Measurements from ENCODE around the gene SETBP1.

Gene SETBP1

GRCh38 chr18:44686156-44686555 is 5.5 kb downstream of the SETBP1 start:
- no peak overlapping the region for H3K27ac ChIP-seq (ENCODE audit: low read depth, low read length)
- no peak overlapping the region for H3K23ac ChIP-seq (ENCODE audit: low read length)
- H2AK5ac ChIP-seq (ENCODE audit: low read length), result peak overlapping the region; percentile 15
- no peak overlapping the region for H3K4ac ChIP-seq (ENCODE audit: low read depth, low read length)
- no peak overlapping the region for H3K4me2 ChIP-seq (ENCODE audit: low read length)
- H3K9ac ChIP-seq (ENCODE audit: low read length), result no peak overlapping the region
- no peak overlapping the region for H2BK5ac ChIP-seq (ENCODE audit: low read length)
- H2BK15ac ChIP-seq (replicated peaks; ENCODE audit: low read depth), result no peak overlapping the region
- peaks cover 18% of the 10 kb centered on the region for H3K4me1 ChIP-seq (ENCODE audit: control insufficient read depth, low read depth, low read length)
- peak overlapping the region; percentile 2 for H3K56ac ChIP-seq (ENCODE audit: low read length)
- peaks cover 14% of the 10 kb centered on the region for H3K79me2 ChIP-seq (ENCODE audit: control insufficient read depth, insufficient read depth, low read length)
- no peak overlapping the region for H3K4me3 ChIP-seq (ENCODE audit: low read length)
- H4K5ac ChIP-seq (ENCODE audit: low read length), result no peak overlapping the region
- no CpG with 5 or more reads among the region's 1 CpG for WGBS (ENCODE audit: extremely low coverage, insufficient coverage, low lambda C conversion rate)
- H4K8ac ChIP-seq (ENCODE audit: low read depth, low read length), result no peak overlapping the region
- peaks cover 11% of the 10 kb centered on the region for H3K79me1 ChIP-seq (ENCODE audit: low read length)
- H3K27me3 ChIP-seq (ENCODE audit: insufficient read depth, low read length, poor library complexity), result no peaks in the 10 kb centered on the region
- H3K36me3 ChIP-seq (ENCODE audit: control insufficient read depth, insufficient read depth, low read length), result no peaks in the 10 kb centered on the region
- no peak overlapping the region for H2BK120ac ChIP-seq (ENCODE audit: low read depth, low read length)
- DNase-seq, result no peak
- H3K18ac ChIP-seq (ENCODE audit: low read length), result no peak overlapping the region

DNA sequence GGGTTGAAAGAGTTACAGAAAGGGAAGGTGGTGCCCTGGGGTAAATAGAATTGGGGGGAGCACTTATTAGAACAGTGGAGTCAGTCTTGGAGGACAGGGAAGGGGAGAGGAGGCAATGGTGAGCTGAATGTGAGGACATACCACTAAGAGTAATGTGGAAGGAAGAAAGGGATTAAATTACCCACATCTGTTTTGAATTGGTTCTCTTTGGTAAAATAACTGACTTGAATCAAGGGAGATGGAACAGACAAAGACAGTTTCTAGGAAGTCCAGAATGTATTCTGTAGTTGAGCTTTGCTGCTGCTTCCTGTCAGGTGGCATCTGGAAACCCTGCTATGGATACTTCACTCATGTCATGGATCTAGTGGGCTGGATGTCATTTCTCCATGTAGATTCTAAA is 6.7 kb downstream of the SETBP1 start:
- H3K23ac ChIP-seq (ENCODE audit: low read length), result no peak overlapping the region
- H3K79me2 ChIP-seq (ENCODE audit: control insufficient read depth, insufficient read depth, low read length), result peaks cover 14% of the 10 kb centered on the region
- no peak overlapping the region for H3K9ac ChIP-seq (ENCODE audit: low read length)
- H2AK5ac ChIP-seq (ENCODE audit: low read length), result no peak overlapping the region
- H3K4ac ChIP-seq (ENCODE audit: low read depth, low read length), result no peak overlapping the region
- DNase-seq, result no peak
- no peak overlapping the region for H3K4me2 ChIP-seq (ENCODE audit: low read length)
- no peak overlapping the region for H2BK5ac ChIP-seq (ENCODE audit: low read length)
- H3K4me3 ChIP-seq (ENCODE audit: low read length), result no peak overlapping the region
- no peak overlapping the region for H3K56ac ChIP-seq (ENCODE audit: low read length)
- no peak overlapping the region for H2BK15ac ChIP-seq (replicated peaks; ENCODE audit: low read depth)
- H3K27ac ChIP-seq (ENCODE audit: low read depth, low read length), result no peak overlapping the region
- H3K18ac ChIP-seq (ENCODE audit: low read length), result no peak overlapping the region
- H3K79me1 ChIP-seq (ENCODE audit: low read length), result peaks cover 11% of the 10 kb centered on the region
- peaks cover 14% of the 10 kb centered on the region for H3K4me1 ChIP-seq (ENCODE audit: control insufficient read depth, low read depth, low read length)
- H4K8ac ChIP-seq (ENCODE audit: low read depth, low read length), result no peak overlapping the region
- H3K27me3 ChIP-seq (ENCODE audit: insufficient read depth, low read length, poor library complexity), result no peaks in the 10 kb centered on the region
- no peak overlapping the region for H4K5ac ChIP-seq (ENCODE audit: low read length)
- no peak overlapping the region for H2BK120ac ChIP-seq (ENCODE audit: low read depth, low read length)
- H3K36me3 ChIP-seq (ENCODE audit: control insufficient read depth, insufficient read depth, low read length), result no peaks in the 10 kb centered on the region

DNA sequence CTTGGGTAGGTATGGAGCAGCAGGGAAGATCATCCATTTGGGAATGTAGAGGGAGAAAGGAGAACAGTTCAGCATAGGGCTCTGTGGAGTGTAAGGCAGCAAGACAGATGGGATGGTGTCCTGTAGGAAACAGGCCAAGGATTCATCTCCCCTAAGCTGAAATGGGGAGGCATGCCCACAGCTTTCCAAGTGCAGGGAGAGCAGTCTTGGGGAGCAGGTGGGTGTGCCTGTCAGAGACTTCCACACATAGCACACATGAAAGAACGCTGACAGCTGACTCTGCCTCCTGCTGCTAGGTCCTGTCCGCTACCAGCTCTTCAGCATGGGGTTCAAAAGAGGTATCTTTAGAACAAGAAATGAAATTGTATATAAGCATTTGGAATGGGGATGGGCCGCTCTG is 9.0 kb downstream of the SETBP1 start:
- no peak overlapping the region for H3K23ac ChIP-seq (ENCODE audit: low read length)
- DNase-seq, result no peak
- H3K27me3 ChIP-seq (ENCODE audit: insufficient read depth, low read length, poor library complexity), result no peaks in the 10 kb centered on the region
- peaks cover 14% of the 10 kb centered on the region for H3K79me1 ChIP-seq (ENCODE audit: low read length)
- H2AK5ac ChIP-seq (ENCODE audit: low read length), result no peak overlapping the region
- H3K79me2 ChIP-seq (ENCODE audit: control insufficient read depth, insufficient read depth, low read length), result peaks cover 10% of the 10 kb centered on the region
- H3K4me3 ChIP-seq (ENCODE audit: low read length), result no peak overlapping the region
- no peak overlapping the region for H4K5ac ChIP-seq (ENCODE audit: low read length)
- peaks cover 9% of the 10 kb centered on the region for H3K4me1 ChIP-seq (ENCODE audit: control insufficient read depth, low read depth, low read length)
- no peak overlapping the region for H3K18ac ChIP-seq (ENCODE audit: low read length)
- H3K4me2 ChIP-seq (ENCODE audit: low read length), result no peak overlapping the region
- H2BK120ac ChIP-seq (ENCODE audit: low read depth, low read length), result no peak overlapping the region
- no peak overlapping the region for H4K8ac ChIP-seq (ENCODE audit: low read depth, low read length)
- no peak overlapping the region for H2BK5ac ChIP-seq (ENCODE audit: low read length)
- WGBS (ENCODE audit: extremely low coverage, insufficient coverage, low lambda C conversion rate), result no CpG with 5 or more reads among the region's 3 CpGs
- no peak overlapping the region for H2BK15ac ChIP-seq (replicated peaks; ENCODE audit: low read depth)
- H3K9ac ChIP-seq (ENCODE audit: low read length), result no peak overlapping the region
- no peak overlapping the region for H3K27ac ChIP-seq (ENCODE audit: low read depth, low read length)
- H3K36me3 ChIP-seq (ENCODE audit: control insufficient read depth, insufficient read depth, low read length), result no peaks in the 10 kb centered on the region
- no peak overlapping the region for H3K56ac ChIP-seq (ENCODE audit: low read length)
- H3K4ac ChIP-seq (ENCODE audit: low read depth, low read length), result no peak overlapping the region

DNA sequence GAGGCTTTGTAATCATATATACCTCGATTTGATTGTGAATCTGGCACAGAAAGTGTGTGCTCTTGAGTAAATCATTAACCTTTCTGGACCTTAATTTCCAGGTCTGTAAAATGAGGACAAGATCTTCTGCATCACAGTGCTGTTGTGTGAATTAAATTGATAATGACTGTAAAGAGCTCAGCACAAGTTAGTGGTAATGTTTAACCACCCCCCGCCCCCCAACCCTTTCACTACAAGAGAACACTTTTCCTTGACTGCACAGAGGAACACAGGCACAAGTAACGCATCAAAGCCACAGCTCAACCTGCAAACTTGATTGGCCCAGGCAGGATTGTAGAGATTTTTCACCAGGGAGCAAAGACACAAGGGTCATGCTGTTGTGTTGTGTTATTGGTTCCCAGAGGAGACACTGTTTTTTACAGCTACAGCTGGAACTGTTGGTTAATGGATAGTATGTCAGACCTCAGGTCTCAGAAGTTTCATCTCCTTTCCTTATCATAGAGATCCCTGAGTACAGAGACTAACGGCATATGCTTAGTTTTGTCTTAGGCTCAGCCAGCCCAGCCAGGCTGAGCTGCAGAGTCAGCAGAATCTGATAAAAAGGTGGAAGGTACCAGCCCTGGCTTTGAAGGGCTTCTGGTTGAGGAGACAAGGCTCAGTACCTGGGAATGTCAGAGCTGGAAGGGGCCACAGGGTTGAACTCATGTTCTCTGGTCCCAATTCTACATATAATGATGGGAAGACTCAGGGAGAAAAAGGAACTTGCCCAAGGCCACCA is 10.6 kb downstream of the SETBP1 start:
- WGBS (ENCODE audit: extremely low coverage, insufficient coverage, low lambda C conversion rate), result no CpG with 5 or more reads among the region's 4 CpGs
- Histone ChIP-seq H2BK120ac (ENCODE audit: low read depth, low read length) (no peak overlapping the region), H3K4ac (ENCODE audit: low read depth, low read length) (no peak overlapping the region), H2AK5ac (ENCODE audit: low read length) (no peak overlapping the region), H3K36me3 (ENCODE audit: control insufficient read depth, insufficient read depth, low read length) (no peaks in the 10 kb centered on the region), H3K27me3 (ENCODE audit: insufficient read depth, low read length, poor library complexity) (no peaks in the 10 kb centered on the region), H3K18ac (ENCODE audit: low read length) (no peak overlapping the region), H2BK15ac (replicated peaks; ENCODE audit: low read depth) (no peak overlapping the region), H3K56ac (ENCODE audit: low read length) (no peak overlapping the region), H4K5ac (ENCODE audit: low read length) (no peak overlapping the region), H4K8ac (ENCODE audit: low read depth, low read length) (no peak overlapping the region), H3K4me3 (ENCODE audit: low read length) (no peak overlapping the region), H3K9ac (ENCODE audit: low read length) (no peak overlapping the region), H3K23ac (ENCODE audit: low read length) (no peak overlapping the region), H3K79me2 (ENCODE audit: control insufficient read depth, insufficient read depth, low read length) (peaks cover 3% of the 10 kb centered on the region), H2BK5ac (ENCODE audit: low read length) (no peak overlapping the region), H3K79me1 (ENCODE audit: low read length) (peaks cover 8% of the 10 kb centered on the region), H3K4me1 (ENCODE audit: control insufficient read depth, low read depth, low read length) (peaks cover 2% of the 10 kb centered on the region), H3K27ac (ENCODE audit: low read depth, low read length) (no peak overlapping the region), H3K4me2 (ENCODE audit: low read length) (no peak overlapping the region)
- no peak for DNase-seq

DNA sequence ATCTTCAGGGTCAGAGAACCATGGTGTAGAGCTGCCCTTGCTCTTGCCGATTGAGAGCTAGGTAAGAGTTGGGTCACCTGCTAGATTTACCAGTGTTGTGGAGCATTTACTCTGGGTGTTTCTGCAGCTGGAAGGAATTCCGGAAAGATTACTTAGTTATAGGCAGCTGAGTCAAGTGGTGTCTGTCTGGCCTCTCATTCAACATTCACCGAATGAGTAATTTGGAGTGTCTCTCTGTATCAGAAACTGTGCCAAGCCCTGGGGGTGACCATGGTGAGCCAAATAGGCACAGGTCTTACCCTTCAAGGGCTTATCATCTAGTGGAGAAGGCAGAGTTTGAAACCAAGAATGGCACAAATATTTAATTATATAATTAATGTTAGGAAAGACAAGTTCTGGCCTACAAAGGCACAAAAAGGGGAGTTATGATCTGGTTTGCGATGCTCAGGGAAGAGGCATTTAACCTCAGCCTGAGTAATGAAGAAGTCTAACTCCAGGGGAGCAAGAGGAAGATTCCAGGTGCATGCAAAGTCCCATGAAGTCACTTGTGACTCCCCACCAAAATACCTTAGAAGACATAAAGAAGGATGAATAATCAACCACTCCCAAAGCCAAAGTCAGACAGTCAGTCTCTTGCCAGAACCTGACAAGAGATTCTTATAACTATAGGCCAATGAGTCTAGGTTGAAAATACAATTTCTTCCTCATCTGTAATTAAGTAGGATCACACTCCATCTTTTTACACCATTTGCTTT is 12.5 kb downstream of the SETBP1 start:
- peaks cover 5% of the 10 kb centered on the region for H3K79me1 ChIP-seq (ENCODE audit: low read length)
- no peak overlapping the region for H3K27ac ChIP-seq (ENCODE audit: low read depth, low read length)
- no CpG with 5 or more reads among the region's 4 CpGs for WGBS (ENCODE audit: extremely low coverage, insufficient coverage, low lambda C conversion rate)
- no peak overlapping the region for H3K56ac ChIP-seq (ENCODE audit: low read length)
- no peak overlapping the region for H2BK5ac ChIP-seq (ENCODE audit: low read length)
- peaks cover 11% of the 10 kb centered on the region for H3K4me1 ChIP-seq (ENCODE audit: control insufficient read depth, low read depth, low read length)
- H4K5ac ChIP-seq (ENCODE audit: low read length), result no peak overlapping the region
- H3K9ac ChIP-seq (ENCODE audit: low read length), result no peak overlapping the region
- peaks cover 1% of the 10 kb centered on the region for H3K79me2 ChIP-seq (ENCODE audit: control insufficient read depth, insufficient read depth, low read length)
- no peak for DNase-seq
- H3K18ac ChIP-seq (ENCODE audit: low read length), result no peak overlapping the region
- H3K36me3 ChIP-seq (ENCODE audit: control insufficient read depth, insufficient read depth, low read length), result no peaks in the 10 kb centered on the region
- no peak overlapping the region for H4K8ac ChIP-seq (ENCODE audit: low read depth, low read length)
- no peak overlapping the region for H2BK120ac ChIP-seq (ENCODE audit: low read depth, low read length)
- no peak overlapping the region for H3K4me3 ChIP-seq (ENCODE audit: low read length)
- no peaks in the 10 kb centered on the region for H3K27me3 ChIP-seq (ENCODE audit: insufficient read depth, low read length, poor library complexity)
- H3K4me2 ChIP-seq (ENCODE audit: low read length), result no peak overlapping the region
- H3K4ac ChIP-seq (ENCODE audit: low read depth, low read length), result no peak overlapping the region
- H3K23ac ChIP-seq (ENCODE audit: low read length), result no peak overlapping the region
- no peak overlapping the region for H2BK15ac ChIP-seq (replicated peaks; ENCODE audit: low read depth)
- no peak overlapping the region for H2AK5ac ChIP-seq (ENCODE audit: low read length)

Data from mesendoderm (in vitro differentiated cells).